ENCODE measurements around the gene SPG21.

Gene SPG21

GRCh38 chr15:64961013-64961412, 28.7 kb downstream of the SPG21 start:
- TF ChIP-seq, protein P1, sequence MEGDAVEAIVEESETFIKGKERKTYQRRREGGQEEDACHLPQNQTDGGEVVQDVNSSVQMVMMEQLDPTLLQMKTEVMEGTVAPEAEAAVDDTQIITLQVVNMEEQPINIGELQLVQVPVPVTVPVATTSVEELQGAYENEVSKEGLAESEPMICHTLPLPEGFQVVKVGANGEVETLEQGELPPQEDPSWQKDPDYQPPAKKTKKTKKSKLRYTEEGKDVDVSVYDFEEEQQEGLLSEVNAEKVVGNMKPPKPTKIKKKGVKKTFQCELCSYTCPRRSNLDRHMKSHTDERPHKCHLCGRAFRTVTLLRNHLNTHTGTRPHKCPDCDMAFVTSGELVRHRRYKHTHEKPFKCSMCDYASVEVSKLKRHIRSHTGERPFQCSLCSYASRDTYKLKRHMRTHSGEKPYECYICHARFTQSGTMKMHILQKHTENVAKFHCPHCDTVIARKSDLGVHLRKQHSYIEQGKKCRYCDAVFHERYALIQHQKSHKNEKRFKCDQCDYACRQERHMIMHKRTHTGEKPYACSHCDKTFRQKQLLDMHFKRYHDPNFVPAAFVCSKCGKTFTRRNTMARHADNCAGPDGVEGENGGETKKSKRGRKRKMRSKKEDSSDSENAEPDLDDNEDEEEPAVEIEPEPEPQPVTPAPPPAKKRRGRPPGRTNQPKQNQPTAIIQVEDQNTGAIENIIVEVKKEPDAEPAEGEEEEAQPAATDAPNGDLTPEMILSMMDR (IDR thresholded peaks at IDR 0.05; ENCODE audit: control insufficient read depth, insufficient read depth, low read depth, low read length, missing control alignments): no peak
- H3K4me3 ChIP-seq (ENCODE audit: control insufficient read depth, low read depth, low read length): no peak overlapping the region
- no peak for DNase-seq (ENCODE audit: low read depth)

DNA sequence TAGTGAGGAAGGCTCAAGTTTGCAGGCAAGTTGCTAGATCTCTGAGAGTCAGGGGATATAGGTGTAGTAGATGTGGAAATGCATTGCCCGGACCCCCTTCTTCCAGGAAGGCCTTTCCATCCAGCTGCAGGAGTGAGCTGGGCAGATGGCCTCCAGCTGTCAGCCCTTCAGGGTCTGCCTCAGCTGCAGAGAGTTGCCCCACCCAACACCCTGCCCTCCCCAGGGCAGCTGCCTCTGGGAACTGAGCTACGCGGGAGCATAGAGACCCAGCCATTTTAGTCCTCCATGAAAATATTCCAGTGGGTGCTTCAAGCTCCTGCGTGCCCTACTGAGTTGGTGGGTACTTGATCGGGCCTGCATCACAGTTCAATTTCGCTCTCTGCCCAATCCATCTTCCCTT, 29.6 kb downstream of the SPG21 start:
- TF ChIP-seq, protein P1 (IDR thresholded peaks at IDR 0.05; ENCODE audit: control insufficient read depth, insufficient read depth, low read depth, low read length, missing control alignments): no peak
- no peak for DNase-seq (ENCODE audit: low read depth)
- H3K4me3 ChIP-seq (ENCODE audit: control insufficient read depth, low read depth, low read length): no peak overlapping the region

- DNase-seq (ENCODE audit: low read depth): no peak
These were observed 30.6 kb downstream of the SPG21 start for GRCh38 chr15:64959128-64959527.

DNA sequence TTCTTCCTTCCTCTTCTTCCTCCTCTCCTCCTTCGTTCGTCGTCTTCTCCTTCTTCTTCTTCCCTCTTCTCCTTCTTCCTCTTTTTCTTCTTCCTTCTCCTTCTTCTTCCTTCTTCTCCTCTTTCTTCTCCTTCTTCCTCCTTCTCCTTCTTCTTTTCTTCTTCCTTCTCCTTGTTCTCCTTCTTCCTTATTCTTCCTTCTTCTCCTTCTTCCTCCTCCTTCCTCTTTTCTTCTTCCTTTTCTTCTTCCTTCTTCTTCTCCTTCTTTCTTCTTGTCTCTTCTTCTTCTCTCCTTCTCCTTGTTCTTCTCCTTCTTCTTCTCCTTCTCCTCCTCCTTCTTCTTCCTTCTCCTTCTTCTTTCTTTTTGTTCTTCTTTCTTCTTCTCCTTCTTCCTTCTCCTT, 35.3 kb downstream of the SPG21 start:
- H3K4me3 ChIP-seq (ENCODE audit: control insufficient read depth, low read depth, low read length): no peak overlapping the region
- no peak for DNase-seq (ENCODE audit: low read depth)
- TF ChIP-seq, protein P1 (IDR thresholded peaks at IDR 0.05; ENCODE audit: control insufficient read depth, insufficient read depth, low read depth, low read length, missing control alignments): no peak

More at GRCh38 chr15:64959128-64959527, 30.6 kb downstream of the SPG21 start:
- TF ChIP-seq, protein P1 (IDR thresholded peaks at IDR 0.05; ENCODE audit: control insufficient read depth, insufficient read depth, low read depth, low read length, missing control alignments): no peak
- H3K4me3 ChIP-seq (ENCODE audit: control insufficient read depth, low read depth, low read length): no peak overlapping the region

- no peak for DNase-seq (ENCODE audit: low read depth)
- H3K4me3 ChIP-seq (ENCODE audit: control insufficient read depth, low read depth, low read length): no peak overlapping the region
- TF ChIP-seq, protein P1 (IDR thresholded peaks at IDR 0.05; ENCODE audit: control insufficient read depth, insufficient read depth, low read depth, low read length, missing control alignments): no peak
These were observed 37.8 kb downstream of the SPG21 start for GRCh38 chr15:64951777-64952418.

- TF ChIP-seq, protein P1 (IDR thresholded peaks at IDR 0.05; ENCODE audit: control insufficient read depth, insufficient read depth, low read depth, low read length, missing control alignments): no peak
- H3K4me3 ChIP-seq (ENCODE audit: control insufficient read depth, low read depth, low read length): no peak overlapping the region
- DNase-seq (ENCODE audit: low read depth): no peak
These were observed 38.8 kb downstream of the SPG21 start for GRCh38 chr15:64950888-64951287.

Data from AG09309 (cell line).